Measurements from ENCODE around the gene ADTRP.
"Not testable (repeated sequence)": the region's sequence is repeated elsewhere in the genome, so short reads cannot be mapped to it uniquely, and the experiment has no call there.

The ADTRP gene

GRCh38 chr6:11804135-11804534 is 25.5 kb upstream of the ADTRP start:
- no peak overlapping the region for H3K4me3 ChIP-seq (ENCODE audit: low read depth, low read length)
- TF ChIP-seq CTCF (IDR thresholded peaks at IDR 0.05; ENCODE audit: control insufficient read depth, extremely low read depth, insufficient read depth): no peak
- no peak for DNase-seq (ENCODE audit: low read depth)

DNA sequence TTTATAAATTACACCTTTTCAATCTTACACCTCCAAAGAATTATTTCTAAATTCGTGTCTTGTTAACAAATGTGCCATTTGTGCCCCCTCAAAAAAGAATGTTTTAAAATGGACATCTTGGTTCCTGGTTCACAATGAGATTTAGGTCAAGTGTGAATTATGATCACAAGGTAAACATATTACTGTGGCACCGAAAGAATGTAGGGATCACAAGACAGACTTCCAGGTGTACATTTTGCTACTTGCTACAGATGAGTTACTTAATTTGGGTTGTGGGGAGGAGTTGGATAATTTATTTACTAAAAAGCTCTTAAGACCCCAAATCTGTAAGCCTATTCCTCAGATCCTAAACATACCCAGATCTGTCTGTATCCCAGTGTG is 25.0 kb upstream of the ADTRP start:
- no peak for DNase-seq (ENCODE audit: low read depth)
- no peak overlapping the region for H3K4me3 ChIP-seq (ENCODE audit: low read depth, low read length)
- TF ChIP-seq CTCF (IDR thresholded peaks at IDR 0.05; ENCODE audit: control insufficient read depth, extremely low read depth, insufficient read depth): no peak

DNA sequence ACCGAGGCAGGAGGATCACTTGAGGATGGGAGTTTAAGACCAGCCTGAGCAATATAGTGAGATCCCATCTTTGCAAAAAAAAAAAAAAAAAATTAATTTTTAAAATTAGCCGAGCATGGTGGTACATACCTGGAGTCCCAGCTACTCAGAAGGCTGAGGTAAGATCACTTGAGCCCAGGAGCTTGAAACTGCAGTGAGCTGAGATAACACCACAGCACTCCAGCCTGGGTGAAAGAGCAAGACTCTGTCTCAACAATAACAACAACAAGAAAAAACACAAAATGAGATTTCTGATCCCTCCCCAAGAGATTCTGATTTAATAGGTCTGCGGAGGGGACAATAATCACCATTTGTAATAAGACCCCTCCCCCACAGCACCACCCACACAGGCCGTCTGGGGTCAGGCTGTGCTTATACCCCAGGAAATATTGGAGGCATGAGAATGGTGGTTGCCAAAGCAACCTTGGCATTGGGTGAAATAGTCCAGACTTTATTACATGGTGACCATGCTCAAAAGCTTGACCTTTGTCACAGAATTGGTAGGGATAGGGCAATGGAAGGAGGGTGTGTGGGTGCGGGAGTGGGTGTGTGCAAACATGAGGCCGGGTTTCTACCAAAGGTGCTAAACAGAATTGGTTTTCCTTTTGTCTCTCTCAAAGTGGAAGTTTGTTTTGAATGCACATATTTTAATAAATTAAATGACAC is 24.4 kb upstream of the ADTRP start:
- no peak for TF ChIP-seq CTCF (IDR thresholded peaks at IDR 0.05; ENCODE audit: control insufficient read depth, extremely low read depth, insufficient read depth)
- H3K4me3 ChIP-seq (ENCODE audit: low read depth, low read length): no peak overlapping the region
- DNase-seq (ENCODE audit: low read depth): no peak

DNA sequence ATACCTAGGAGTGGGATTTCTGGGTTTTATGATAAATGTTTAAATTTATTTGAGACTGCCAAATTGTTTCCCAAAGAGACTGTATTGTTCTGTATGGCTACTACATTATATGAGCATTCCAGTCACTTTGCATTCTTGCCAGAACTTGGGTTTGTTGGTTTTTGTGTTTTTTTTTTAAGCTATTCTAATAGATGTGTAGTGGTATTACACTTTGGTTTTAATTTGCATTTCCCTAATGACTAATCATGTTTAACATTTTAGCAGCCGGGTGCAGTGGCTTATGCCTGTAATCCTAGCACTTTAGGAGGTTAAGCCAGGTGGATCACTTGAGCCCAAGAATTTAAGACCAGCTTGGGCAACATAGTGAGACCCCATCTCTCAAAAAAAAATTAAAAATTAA is 21.9 kb upstream of the ADTRP start:
- not testable (repeated sequence) for DNase-seq (ENCODE audit: low read depth); H3K4me3 ChIP-seq (ENCODE audit: low read depth, low read length)

GRCh38 chr6:11798538-11798937 is 19.9 kb upstream of the ADTRP start:
- no peak overlapping the region for H3K4me3 ChIP-seq (ENCODE audit: low read depth, low read length)
- TF ChIP-seq CTCF (IDR thresholded peaks at IDR 0.05; ENCODE audit: control insufficient read depth, extremely low read depth, insufficient read depth): no peak
- DNase-seq (ENCODE audit: low read depth): no peak

GRCh38 chr6:11798096-11798495 is 19.5 kb upstream of the ADTRP start:
- no peak for DNase-seq (ENCODE audit: low read depth)

DNA sequence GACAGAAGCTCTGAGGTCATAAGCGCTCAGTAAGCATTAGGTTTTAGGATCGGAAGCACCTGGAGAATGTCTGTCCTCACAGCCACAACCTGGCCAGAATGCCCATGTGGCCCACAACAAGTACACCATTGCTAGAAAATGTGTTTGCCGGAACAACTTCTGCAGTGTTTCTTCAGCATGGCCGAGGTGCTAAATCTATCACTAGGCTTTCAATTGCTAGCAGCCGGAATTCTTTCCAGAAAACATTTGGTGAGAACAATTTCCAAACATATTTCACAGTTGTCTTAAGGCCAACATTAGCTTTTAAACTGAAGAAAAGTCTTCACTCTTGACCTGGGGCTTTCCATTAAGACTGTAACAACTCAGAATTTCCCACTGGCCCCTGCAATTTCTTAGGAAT is 18.2 kb upstream of the ADTRP start:
- DNase-seq (ENCODE audit: low read depth): no peak
- TF ChIP-seq CTCF (IDR thresholded peaks at IDR 0.05; ENCODE audit: control insufficient read depth, extremely low read depth, insufficient read depth): no peak
- no peak overlapping the region for H3K4me3 ChIP-seq (ENCODE audit: low read depth, low read length)

More at GRCh38 chr6:11798096-11798495, 19.5 kb upstream of the ADTRP start:
- H3K4me3 ChIP-seq (ENCODE audit: low read depth, low read length): no peak overlapping the region
- TF ChIP-seq CTCF (IDR thresholded peaks at IDR 0.05; ENCODE audit: control insufficient read depth, extremely low read depth, insufficient read depth): no peak
